ENCODE results near the gene INAFM2. TPM values are rescaled to one million over a fixed set of nuclear protein-coding genes. Genes with fewer than 3 reads are reported as not detected.

INAFM2 gene
- total and polyA plus RNA-seq, 2 experiments from 2014 or later: 18.1 to 32.7 TPM

GRCh38 chr15:40306908-40307307 lies 16.6 kb upstream of the INAFM2 start (continued):
- no peak for TF ChIP-seq REST (IDR thresholded peaks at IDR 0.05; ENCODE audit: unreplicated experiment)

GRCh38 chr15:40307421-40308211 lies 15.9 kb upstream of the INAFM2 start, which contains the start of gene PLCB2:
PLCB2 (minus strand) TSS chr15:40307935; CDS start chr15:40307672, 263 bp downstream.
- DNase-seq (ENCODE audit: low spot score): peak; percentile 68
- TF ChIP-seq CTCF (conservative IDR thresholded peaks at IDR 0.05; ENCODE audit: low read depth in 2 of 2) (peak; percentile 45 to 55), STAT1 (IDR thresholded peaks at IDR 0.05; ENCODE audit: unreplicated experiment) (no peak), ETS1 (IDR thresholded peaks at IDR 0.05) (no peak), CREB1 (CRISPR knock-in tag; IDR thresholded peaks at IDR 0.05; ENCODE audit: low read depth) (no peak), EZH2 (IDR thresholded peaks at IDR 0.05; ENCODE audit: low read depth, unreplicated experiment) (no peak), ZNF331 (CRISPR knock-in tag; IDR thresholded peaks at IDR 0.05; ENCODE audit: low read depth) (no peak), EZH2phosphoT487 (IDR thresholded peaks at IDR 0.05; ENCODE audit: unreplicated experiment) (no peak)
- peaks cover 3% of the 10 kb centered on the region; the same call in 1 of the 2 replicates for H3K27me3 ChIP-seq (ENCODE audit: insufficient read depth)
- H3K4me3 ChIP-seq: peak within 1 kb of the TSS; percentile 40; the same call in 1 of the 2 replicates
- Mint-ChIP-seq H3K36me3 (ENCODE audit: low read depth) (no peaks in the 10 kb centered on the region), H3K27me3 (ENCODE audit: insufficient read depth, low read depth, poor library complexity) (peaks cover 23% of the 10 kb centered on the region), H3K4me3 (no peak within 1 kb of the TSS), H3K4me1 (peaks cover 31% of the 10 kb centered on the region), H3K27ac (no peak within 1 kb of the TSS), H3K9me3 (no peaks in the 10 kb centered on the region; the same call in 2 of the 3 replicates)
- peak; percentile 61 for ATAC-seq
- H3K4me1 ChIP-seq (ENCODE audit: insufficient read depth): peaks cover 29% of the 10 kb centered on the region
- no peaks in the 10 kb centered on the region for H4K20me1 ChIP-seq (replicated peaks; ENCODE audit: insufficient read depth)
- H2AFZ ChIP-seq: peak within 1 kb of the TSS; percentile 93
- peak within 1 kb of the TSS; percentile 73 for H3K4me2 ChIP-seq
- no peaks in the 10 kb centered on the region for H3K79me2 ChIP-seq (replicated peaks; ENCODE audit: insufficient read depth)
- no peaks in the 10 kb centered on the region for H3K36me3 ChIP-seq (ENCODE audit: insufficient read depth)
- H3K9me2 ChIP-seq (ENCODE audit: insufficient read depth): no peaks in the 10 kb centered on the region
- no peak within 1 kb of the TSS for H3K27ac ChIP-seq (ENCODE audit: low read depth)
- 0 out of 2 replicates have a peak, but pooled peaks cover 5% of the 10 kb centered on the region for H3F3A ChIP-seq (replicated peaks; ENCODE audit: low read depth)

All from GM23338 (cell line).